HL-60 (cell line): ENCODE measurements around the gene RUFY4.

ENCODE experiments used
- POLR2AphosphoS5 ChIP-seq: IDR thresholded peaks from 2 replicates; pipeline ENCODE4 v1.6.1; 2012; ENCODE audit warnings: low read depth
- TF ChIP-seq, protein P1 (sequence below): IDR thresholded peaks from one replicate; pipeline ENCODE4 v1.5.1; 2011; ENCODE audit warnings: low read length, control low read depth, inconsistent platforms; ENCODE audit not compliant: insufficient read depth
- TF ChIP-seq, protein P2 (sequence below): IDR thresholded peaks from 2 replicates; pipeline ENCODE4 v1.6.1; 2012; ENCODE audit warnings: low read depth; ENCODE audit not compliant: insufficient replicate concordance

DNA sequence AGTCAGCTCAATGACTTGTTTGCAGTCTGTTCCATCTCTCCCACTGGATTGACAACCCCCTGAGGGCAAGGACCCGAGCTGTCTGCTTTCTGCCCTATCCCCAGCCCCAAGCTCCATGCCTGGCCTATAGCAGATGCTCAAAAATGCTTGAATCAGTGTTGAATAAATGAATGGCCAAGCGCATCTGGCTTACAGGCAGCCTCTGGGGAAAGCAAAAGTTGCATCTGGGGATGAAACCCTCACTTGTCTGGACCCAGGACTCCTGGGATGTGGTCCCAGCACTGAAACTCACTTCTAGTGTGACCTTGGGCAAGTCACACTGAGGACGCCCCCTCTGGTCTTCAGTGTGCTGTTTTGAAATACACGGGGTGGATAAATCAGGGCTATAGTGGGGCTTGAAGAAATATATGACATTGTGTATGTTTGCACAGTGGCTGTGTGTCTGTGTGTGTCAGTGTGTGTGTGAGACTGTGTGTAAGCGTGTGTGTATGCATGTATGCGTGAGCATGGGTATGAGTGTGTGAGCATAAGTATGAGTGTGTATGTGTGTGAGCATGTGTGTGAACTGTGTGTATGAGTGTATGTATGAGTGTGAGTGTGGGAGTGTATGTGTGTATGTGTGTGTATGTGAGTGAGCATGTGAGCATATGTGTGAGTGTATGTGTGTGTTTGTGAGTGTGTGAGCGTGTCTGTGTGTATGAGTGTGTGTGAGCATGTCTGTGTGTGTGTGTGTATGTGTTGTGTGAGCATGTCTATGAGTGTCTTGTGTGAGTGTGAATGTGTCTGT is 38.5 kb upstream of the RUFY4 start:
- TF ChIP-seq, protein P1, sequence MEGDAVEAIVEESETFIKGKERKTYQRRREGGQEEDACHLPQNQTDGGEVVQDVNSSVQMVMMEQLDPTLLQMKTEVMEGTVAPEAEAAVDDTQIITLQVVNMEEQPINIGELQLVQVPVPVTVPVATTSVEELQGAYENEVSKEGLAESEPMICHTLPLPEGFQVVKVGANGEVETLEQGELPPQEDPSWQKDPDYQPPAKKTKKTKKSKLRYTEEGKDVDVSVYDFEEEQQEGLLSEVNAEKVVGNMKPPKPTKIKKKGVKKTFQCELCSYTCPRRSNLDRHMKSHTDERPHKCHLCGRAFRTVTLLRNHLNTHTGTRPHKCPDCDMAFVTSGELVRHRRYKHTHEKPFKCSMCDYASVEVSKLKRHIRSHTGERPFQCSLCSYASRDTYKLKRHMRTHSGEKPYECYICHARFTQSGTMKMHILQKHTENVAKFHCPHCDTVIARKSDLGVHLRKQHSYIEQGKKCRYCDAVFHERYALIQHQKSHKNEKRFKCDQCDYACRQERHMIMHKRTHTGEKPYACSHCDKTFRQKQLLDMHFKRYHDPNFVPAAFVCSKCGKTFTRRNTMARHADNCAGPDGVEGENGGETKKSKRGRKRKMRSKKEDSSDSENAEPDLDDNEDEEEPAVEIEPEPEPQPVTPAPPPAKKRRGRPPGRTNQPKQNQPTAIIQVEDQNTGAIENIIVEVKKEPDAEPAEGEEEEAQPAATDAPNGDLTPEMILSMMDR: no peak
- TF ChIP-seq POLR2AphosphoS5: no peak
- TF ChIP-seq, protein P2, sequence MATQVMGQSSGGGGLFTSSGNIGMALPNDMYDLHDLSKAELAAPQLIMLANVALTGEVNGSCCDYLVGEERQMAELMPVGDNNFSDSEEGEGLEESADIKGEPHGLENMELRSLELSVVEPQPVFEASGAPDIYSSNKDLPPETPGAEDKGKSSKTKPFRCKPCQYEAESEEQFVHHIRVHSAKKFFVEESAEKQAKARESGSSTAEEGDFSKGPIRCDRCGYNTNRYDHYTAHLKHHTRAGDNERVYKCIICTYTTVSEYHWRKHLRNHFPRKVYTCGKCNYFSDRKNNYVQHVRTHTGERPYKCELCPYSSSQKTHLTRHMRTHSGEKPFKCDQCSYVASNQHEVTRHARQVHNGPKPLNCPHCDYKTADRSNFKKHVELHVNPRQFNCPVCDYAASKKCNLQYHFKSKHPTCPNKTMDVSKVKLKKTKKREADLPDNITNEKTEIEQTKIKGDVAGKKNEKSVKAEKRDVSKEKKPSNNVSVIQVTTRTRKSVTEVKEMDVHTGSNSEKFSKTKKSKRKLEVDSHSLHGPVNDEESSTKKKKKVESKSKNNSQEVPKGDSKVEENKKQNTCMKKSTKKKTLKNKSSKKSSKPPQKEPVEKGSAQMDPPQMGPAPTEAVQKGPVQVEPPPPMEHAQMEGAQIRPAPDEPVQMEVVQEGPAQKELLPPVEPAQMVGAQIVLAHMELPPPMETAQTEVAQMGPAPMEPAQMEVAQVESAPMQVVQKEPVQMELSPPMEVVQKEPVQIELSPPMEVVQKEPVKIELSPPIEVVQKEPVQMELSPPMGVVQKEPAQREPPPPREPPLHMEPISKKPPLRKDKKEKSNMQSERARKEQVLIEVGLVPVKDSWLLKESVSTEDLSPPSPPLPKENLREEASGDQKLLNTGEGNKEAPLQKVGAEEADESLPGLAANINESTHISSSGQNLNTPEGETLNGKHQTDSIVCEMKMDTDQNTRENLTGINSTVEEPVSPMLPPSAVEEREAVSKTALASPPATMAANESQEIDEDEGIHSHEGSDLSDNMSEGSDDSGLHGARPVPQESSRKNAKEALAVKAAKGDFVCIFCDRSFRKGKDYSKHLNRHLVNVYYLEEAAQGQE: no peak
